A673 (cell line): ENCODE results near the gene INHBC.

Experiments
- CTCF ChIP-seq: fragments of 300-800, 200-600 bp; sonication (generic); conservative IDR thresholded peaks from 2 replicates; pipeline ENCODE4 v1.5.1; 2017; ENCODE audit warnings: low read depth, mild to moderate bottlenecking, antibody characterized with exemption, low read length, moderate library complexity, mixed read lengths
- EZH2 ChIP-seq: fragments of 200-600 bp; sonication (generic); IDR thresholded peaks from 2 replicates; pipeline ENCODE4 v1.6.1; 2017; ENCODE audit warnings: borderline replicate concordance, low read depth, mild to moderate bottlenecking, mixed read lengths, antibody characterized with exemption, low read length; ENCODE audit not compliant: poor library complexity, severe bottlenecking

- TF ChIP-seq CTCF (no peak), EZH2 (no peak)
Measured at GRCh38 chr12:57470286-57470969, 35.8 kb downstream of the INHBC start.
